Cardiac muscle cell (in vitro differentiated cells and primary cell): Measurements from ENCODE around the gene EBP. TPM values are rescaled to one million over a fixed set of nuclear protein-coding genes. Genes with fewer than 3 reads are reported as not detected.

Experiments used
- DNase-seq, 2 donors: peaks; one replicate each; pipeline versions ENCODE4 v3.0.0 to v3.0.0-alpha.2; 2010 to 2017; ENCODE audit warnings: low read depth in 1 of 2, low spot score in 1 of 2
- H3K27ac ChIP-seq: fragments of 200-600 bp; sonication (generic); 2 replicates; pipeline ENCODE4 v1.5.1; 2016
- H3K27me3 ChIP-seq: fragments of 200-600 bp; sonication (generic); 2 replicates; pipeline ENCODE4 v1.6.0; 2016; ENCODE audit warnings: control low read depth
- H3K36me3 ChIP-seq: fragments of 200-600 bp; sonication (generic); 2 replicates; pipeline ENCODE4 v1.5.1; 2016; ENCODE audit warnings: control low read depth
- H3K4me1 ChIP-seq: fragments of 200-600 bp; sonication (generic); 2 replicates; pipeline ENCODE4 v1.8.1; 2017; ENCODE audit warnings: low read depth, mild to moderate bottlenecking, mixed run types
- H3K4me3 ChIP-seq: fragments of 200-600 bp; sonication (generic); 2 replicates; pipeline ENCODE4 v1.5.1; 2016; ENCODE audit warnings: mild to moderate bottlenecking
- H3K9me3 ChIP-seq: fragments of 200-600 bp; sonication (generic); 2 replicates; pipeline ENCODE4 v1.5.1; 2017; ENCODE audit warnings: low read depth, mild to moderate bottlenecking, control low read depth
- polyA plus RNA-seq: library from polyadenylated mRNA; unstranded; fragments of >200 nt; fragmentation: Nextera tagmentation; extraction: Ambion mirVana; gene quantifications from 2 replicates; pipeline ENCODE4 v1.2.1, GENCODE V29; 2016
- total RNA-seq: library from RNA; depleted of rRNA; stranded (reverse); fragments of >200 nt; gene quantifications from 2 replicates; pipeline ENCODE4 v1.2.3, GENCODE V29; 2016
- TF ChIP-seq, protein P1 (sequence below): IDR thresholded peaks from 2 replicates; pipeline ENCODE4 v1.5.1; 2012; ENCODE audit warnings: low read depth, mild to moderate bottlenecking, low read length

Gene EBP
- 74.5 and 141 TPM in 2 replicates for total RNA-seq
- 100 and 159 TPM in 2 replicates for polyA plus RNA-seq

DNA sequence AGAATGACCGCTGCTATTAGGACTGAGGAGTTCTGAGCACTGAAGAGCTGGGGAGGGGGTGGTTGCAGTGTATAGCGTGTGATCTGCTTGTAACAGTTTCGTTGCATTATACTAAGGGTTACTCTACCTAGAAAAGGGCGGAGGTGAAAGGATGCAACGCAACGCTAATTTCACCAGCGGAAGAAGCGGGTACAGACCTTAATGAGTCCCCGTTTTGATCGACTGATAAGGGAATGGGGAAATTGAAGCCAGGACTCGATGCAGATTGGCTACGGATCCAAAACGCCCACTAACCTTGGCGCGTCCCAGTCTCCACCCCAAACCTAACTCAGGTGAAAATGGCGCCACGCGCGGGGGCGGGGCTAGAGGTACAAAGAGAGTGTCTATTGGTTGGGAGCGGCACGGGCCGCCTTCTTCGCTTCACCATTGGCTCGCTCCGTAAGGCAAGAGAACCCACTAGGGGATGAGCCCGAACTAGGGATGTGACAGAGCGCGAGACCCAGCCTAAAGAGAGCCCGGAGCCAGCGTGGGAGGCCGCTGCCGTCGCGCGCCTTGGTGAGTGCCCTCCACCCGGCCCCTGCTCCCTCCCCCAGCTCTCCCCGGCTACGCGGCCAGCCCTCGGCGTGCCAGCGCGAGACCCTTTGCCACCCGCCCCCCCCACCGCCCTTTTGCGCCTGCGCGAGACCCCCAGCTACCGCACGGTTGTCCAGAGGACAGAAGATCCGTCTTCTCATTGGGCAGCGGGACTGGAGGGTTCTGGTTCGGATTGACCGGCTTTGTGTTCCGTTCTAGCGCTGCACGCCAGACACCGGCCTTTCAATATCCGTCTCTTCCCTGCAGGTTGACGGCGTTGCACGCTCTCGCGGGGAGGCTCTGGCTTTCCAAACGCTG lies at the start of gene EBP:
Gene EBP (plus strand): TSS at position 456 of the 891 bp plus-strand sequence. CDS start 1,964 bp downstream, outside the sequence.
- H3K27ac ChIP-seq: peak within 1 kb of the TSS; percentile 79

DNA sequence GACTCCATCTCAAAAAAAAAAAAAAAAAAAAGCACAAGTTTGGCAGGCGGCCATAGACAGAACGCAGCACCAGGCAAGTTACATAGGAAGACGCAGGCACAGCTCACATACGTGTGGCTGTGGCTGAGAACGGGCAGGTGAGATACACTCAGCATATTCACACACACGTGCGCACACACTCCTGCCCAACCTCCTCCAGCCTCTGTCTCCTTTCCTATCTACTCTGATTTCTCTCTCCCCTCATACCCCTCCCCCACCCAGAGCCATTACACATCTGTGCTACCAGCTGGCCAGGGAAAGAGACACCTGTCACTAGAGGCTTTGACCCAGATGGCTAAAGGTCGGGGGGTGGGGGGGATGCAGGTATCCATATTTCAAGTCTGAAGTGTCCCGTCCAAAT lies 49.4 kb upstream of the EBP start:
- no peak for DNase-seq
- Histone ChIP-seq H3K4me3 (no peak overlapping the region), H3K27ac (no peak overlapping the region), H3K4me1 (no peaks in the 10 kb centered on the region), H3K36me3 (no peaks in the 10 kb centered on the region), H3K27me3 (peaks cover 28% of the 10 kb centered on the region), H3K9me3 (no peaks in the 10 kb centered on the region)
- TF ChIP-seq, protein P1, sequence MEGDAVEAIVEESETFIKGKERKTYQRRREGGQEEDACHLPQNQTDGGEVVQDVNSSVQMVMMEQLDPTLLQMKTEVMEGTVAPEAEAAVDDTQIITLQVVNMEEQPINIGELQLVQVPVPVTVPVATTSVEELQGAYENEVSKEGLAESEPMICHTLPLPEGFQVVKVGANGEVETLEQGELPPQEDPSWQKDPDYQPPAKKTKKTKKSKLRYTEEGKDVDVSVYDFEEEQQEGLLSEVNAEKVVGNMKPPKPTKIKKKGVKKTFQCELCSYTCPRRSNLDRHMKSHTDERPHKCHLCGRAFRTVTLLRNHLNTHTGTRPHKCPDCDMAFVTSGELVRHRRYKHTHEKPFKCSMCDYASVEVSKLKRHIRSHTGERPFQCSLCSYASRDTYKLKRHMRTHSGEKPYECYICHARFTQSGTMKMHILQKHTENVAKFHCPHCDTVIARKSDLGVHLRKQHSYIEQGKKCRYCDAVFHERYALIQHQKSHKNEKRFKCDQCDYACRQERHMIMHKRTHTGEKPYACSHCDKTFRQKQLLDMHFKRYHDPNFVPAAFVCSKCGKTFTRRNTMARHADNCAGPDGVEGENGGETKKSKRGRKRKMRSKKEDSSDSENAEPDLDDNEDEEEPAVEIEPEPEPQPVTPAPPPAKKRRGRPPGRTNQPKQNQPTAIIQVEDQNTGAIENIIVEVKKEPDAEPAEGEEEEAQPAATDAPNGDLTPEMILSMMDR: no peak

More for the DNA sequence above, at the start of gene EBP:
- DNase-seq: peak; percentile 88 to 90
- TF ChIP-seq, protein P1: no peak
- Histone ChIP-seq H3K27me3 (no peaks in the 10 kb centered on the region), H3K9me3 (no peaks in the 10 kb centered on the region), H3K4me3 (peak within 1 kb of the TSS; percentile 48), H3K36me3 (no peaks in the 10 kb centered on the region), H3K4me1 (no peaks in the 10 kb centered on the region)

DNA sequence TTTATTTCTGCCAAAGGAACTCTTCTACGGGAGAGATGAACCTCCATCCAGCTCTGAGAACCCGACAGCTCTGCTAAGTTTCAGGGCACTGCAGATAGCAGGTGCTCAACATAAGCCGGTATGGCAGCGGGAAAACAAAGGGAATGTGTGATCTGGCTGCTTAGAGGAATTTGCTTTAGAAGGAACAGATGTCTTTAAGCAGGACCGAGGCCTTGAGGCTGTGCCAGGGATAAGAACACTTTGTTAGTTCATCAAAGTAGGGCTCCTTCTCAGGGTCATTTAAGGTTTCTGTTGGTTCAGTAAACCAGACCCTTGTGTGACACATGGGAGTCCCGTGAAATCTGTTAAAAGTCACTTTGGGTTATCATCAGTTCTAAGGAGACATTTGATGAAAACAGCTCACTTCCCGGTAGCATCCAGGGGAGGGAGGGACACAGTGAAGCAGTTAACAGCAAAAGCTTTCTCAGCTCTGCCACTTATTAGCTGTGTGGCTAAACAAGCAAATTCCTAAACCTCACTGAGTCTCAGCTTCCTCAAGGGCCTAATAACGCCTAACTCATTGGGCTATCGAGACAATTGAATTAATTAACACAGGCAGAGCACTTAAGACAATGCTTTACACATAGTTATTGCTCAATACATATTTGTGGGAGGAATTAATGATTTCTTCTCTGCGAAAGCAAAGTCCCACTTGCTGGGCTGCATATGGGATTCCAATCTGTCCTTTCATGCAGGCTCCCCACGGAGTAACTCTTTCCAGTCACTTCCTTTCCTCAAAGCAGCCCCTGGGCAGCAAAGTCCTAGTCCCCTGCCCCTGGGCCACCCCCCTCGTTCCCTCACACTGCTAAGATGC lies 48.5 kb upstream of the EBP start:
- H3K9me3 ChIP-seq: no peaks in the 10 kb centered on the region
- peaks cover 20% of the 10 kb centered on the region for H3K27me3 ChIP-seq
- no peak overlapping the region for H3K27ac ChIP-seq
- H3K36me3 ChIP-seq: no peaks in the 10 kb centered on the region
- H3K4me1 ChIP-seq: no peaks in the 10 kb centered on the region
- H3K4me3 ChIP-seq: no peak overlapping the region
- TF ChIP-seq, protein P1: no peak
- DNase-seq: peak in 1 of 2 donors; percentile 24

DNA sequence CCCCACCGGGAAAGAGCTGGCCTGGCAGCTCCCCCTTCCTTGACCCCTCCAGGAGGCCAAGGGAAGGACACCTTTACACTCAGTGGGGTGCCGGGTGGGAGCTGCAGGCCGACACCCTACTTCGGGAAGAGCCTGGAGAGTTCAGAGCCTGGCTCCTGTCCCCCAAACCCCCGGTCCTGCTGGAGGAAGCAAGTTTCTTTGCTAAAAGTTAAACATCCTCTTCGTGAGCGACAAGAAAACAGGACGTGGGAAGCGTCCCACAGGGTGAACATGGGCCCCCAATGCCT lies 48.0 kb upstream of the EBP start:
- H3K4me3 ChIP-seq: no peak overlapping the region
- H3K27ac ChIP-seq: no peak overlapping the region
- DNase-seq: no peak
- H3K36me3 ChIP-seq: no peaks in the 10 kb centered on the region
- H3K27me3 ChIP-seq: peaks cover 14% of the 10 kb centered on the region
- H3K9me3 ChIP-seq: no peaks in the 10 kb centered on the region
- TF ChIP-seq, protein P1: no peak
- H3K4me1 ChIP-seq: no peaks in the 10 kb centered on the region

DNA sequence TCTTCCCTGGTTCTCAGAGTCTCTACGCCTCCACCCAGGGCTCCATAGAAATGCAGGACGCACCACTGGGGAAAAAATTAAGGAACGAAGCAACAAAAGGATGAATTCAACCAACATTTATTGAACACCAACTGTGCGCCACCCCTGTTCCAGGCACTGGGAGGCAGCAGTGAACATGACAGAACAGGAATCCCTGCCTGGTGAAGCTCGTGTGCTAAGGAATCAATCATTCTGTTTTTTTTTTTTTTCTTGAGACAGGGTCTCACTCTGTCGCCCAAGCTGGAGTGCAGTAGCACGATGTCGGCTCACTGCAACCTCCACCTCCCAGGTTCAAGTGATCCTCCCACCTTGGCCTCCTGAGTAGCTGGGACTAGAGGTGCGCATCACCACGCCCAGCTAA lies 47.5 kb upstream of the EBP start:
- Histone ChIP-seq H3K36me3 (no peaks in the 10 kb centered on the region), H3K9me3 (no peaks in the 10 kb centered on the region), H3K27me3 (peaks cover 9% of the 10 kb centered on the region), H3K4me1 (no peaks in the 10 kb centered on the region), H3K4me3 (no peak overlapping the region), H3K27ac (no peak overlapping the region)
- TF ChIP-seq, protein P1: peak; percentile 28
- DNase-seq: no peak
